Glutamatergic neuron (in vitro differentiated cells): ENCODE measurements around the gene P2RY6. TPM values are rescaled to one million over a fixed set of nuclear protein-coding genes. Genes with fewer than 3 reads are reported as not detected.

Source experiments
- DNase-seq: peaks from one replicate; pipeline ENCODE4 v3.0.0; 2022
- H3K27ac Mint-ChIP-seq: one replicate; pipeline ENCODE4 v1.8.0; 2020; ENCODE audit warnings: mild to moderate bottlenecking, mixed read lengths, inconsistent platforms; ENCODE audit not compliant: unreplicated experiment
- H3K27me3 Mint-ChIP-seq: one replicate; pipeline ENCODE4 v1.8.0; 2020; ENCODE audit warnings: mild to moderate bottlenecking, moderate library complexity, mixed read lengths, inconsistent platforms; ENCODE audit not compliant: unreplicated experiment
- H3K36me3 Mint-ChIP-seq: one replicate; pipeline ENCODE4 v1.8.0; 2020; ENCODE audit warnings: mild to moderate bottlenecking, mixed read lengths, inconsistent platforms; ENCODE audit not compliant: unreplicated experiment
- H3K4me1 Mint-ChIP-seq: one replicate; pipeline ENCODE4 v1.8.0; 2020; ENCODE audit warnings: mild to moderate bottlenecking, low read depth, mixed read lengths, inconsistent platforms; ENCODE audit not compliant: unreplicated experiment
- H3K4me3 Mint-ChIP-seq: one replicate; pipeline ENCODE4 v1.8.0; 2020; ENCODE audit warnings: mild to moderate bottlenecking, mixed read lengths, inconsistent platforms; ENCODE audit not compliant: unreplicated experiment
- H3K9me3 Mint-ChIP-seq: one replicate; pipeline ENCODE4 v1.8.0; 2020; ENCODE audit warnings: mild to moderate bottlenecking, moderate library complexity, mixed read lengths, inconsistent platforms; ENCODE audit not compliant: unreplicated experiment
- CTCF ChIP-seq: fragments of 200-600 bp; sonication (generic); IDR thresholded peaks from one replicate; pipeline ENCODE4 v1.5.0; 2021; ENCODE audit not compliant: partially characterized antibody, unreplicated experiment
- total RNA-seq: library from RNA; stranded (reverse); fragmentation: NEBNext Ultra II Directional; extraction: Animal tissue kit (Norgen Biotek cat#: 25700); gene quantifications from one replicate; pipeline ENCODE4 v1.2.1, GENCODE V29; 2021; ENCODE audit not compliant: unreplicated experiment

Gene P2RY6
- total RNA-seq, 1 donor from 2014 or later, result not detected

GRCh38 chr11:73297702-73298101, 25.6 kb downstream of the P2RY6 start:
- TF ChIP-seq CTCF, result no peak
- Mint-ChIP-seq H3K27ac (no peak overlapping the region), H3K4me3 (no peak overlapping the region)

GRCh38 chr11:73298233-73298632, 26.1 kb downstream of the P2RY6 start:
- Mint-ChIP-seq H3K4me1 (no peaks in the 10 kb centered on the region), H3K27me3 (peaks cover 6% of the 10 kb centered on the region), H3K9me3 (peaks cover 4% of the 10 kb centered on the region), H3K36me3 (no peaks in the 10 kb centered on the region), H3K27ac (no peak overlapping the region), H3K4me3 (no peak overlapping the region)
- no peak for DNase-seq
- TF ChIP-seq CTCF, result no peak

More at GRCh38 chr11:73297702-73298101, 25.6 kb downstream of the P2RY6 start:
- Mint-ChIP-seq H3K27me3 (peaks cover 6% of the 10 kb centered on the region), H3K9me3 (peaks cover 7% of the 10 kb centered on the region), H3K36me3 (no peaks in the 10 kb centered on the region), H3K4me1 (no peaks in the 10 kb centered on the region)
- no peak for DNase-seq

- DNase-seq, result no peak
- Mint-ChIP-seq H3K36me3 (no peaks in the 10 kb centered on the region), H3K27ac (no peak overlapping the region), H3K4me1 (no peaks in the 10 kb centered on the region), H3K27me3 (peaks cover 6% of the 10 kb centered on the region), H3K9me3 (peaks cover 4% of the 10 kb centered on the region), H3K4me3 (no peak overlapping the region)
- no peak for TF ChIP-seq CTCF
Observed at GRCh38 chr11:73299751-73300150, 27.6 kb downstream of the P2RY6 start.

- Mint-ChIP-seq H3K4me3 (no peak overlapping the region), H3K27ac (no peak overlapping the region), H3K36me3 (no peaks in the 10 kb centered on the region), H3K4me1 (peaks cover 5% of the 10 kb centered on the region), H3K27me3 (peaks cover 7% of the 10 kb centered on the region), H3K9me3 (peaks cover 7% of the 10 kb centered on the region)
- DNase-seq, result no peak
- TF ChIP-seq CTCF, result no peak
Observed at GRCh38 chr11:73306069-73306841, 34.1 kb downstream of the P2RY6 start.

GRCh38 chr11:73306977-73307322, 34.8 kb downstream of the P2RY6 start:
- Mint-ChIP-seq H3K27ac (peak overlapping the region; percentile 30), H3K27me3 (peaks cover 7% of the 10 kb centered on the region), H3K4me1 (peaks cover 6% of the 10 kb centered on the region), H3K9me3 (peaks cover 7% of the 10 kb centered on the region), H3K36me3 (no peaks in the 10 kb centered on the region), H3K4me3 (peak overlapping the region; percentile 84)
- no peak for DNase-seq
- TF ChIP-seq CTCF, result no peak
